T-helper 1 cell treated with Interleukin-12 subunit alpha and Interleukin-12 subunit beta and Interleukin-4 antibody, amounts not matched to agents 30 ng/mL and 1 ng/mL, for 36 hours (primary cell): ENCODE measurements around the gene HIGD1A. TPM values are rescaled to one million over a fixed set of nuclear protein-coding genes. Genes with fewer than 3 reads are reported as not detected.

Source experiments
- intact Hi-C: fragments of 100-400 bp; cut with micrococcal nuclease; formaldehyde crosslinking; loops from one replicate; pipeline ENCODE4 v1.15.1; 2024
- total RNA-seq: library from RNA; stranded (reverse); gene quantifications from 2 replicates; pipeline ENCODE4 v1.2.3, GENCODE V29; 2022

Gene HIGD1A
- total RNA-seq, 1 donor from 2014 or later, result 76.8 TPM

- intact Hi-C loops, result no loop called here
Measured at GRCh38 chr3:42801784-42802183, 2.5 kb downstream of the HIGD1A start.

DNA sequence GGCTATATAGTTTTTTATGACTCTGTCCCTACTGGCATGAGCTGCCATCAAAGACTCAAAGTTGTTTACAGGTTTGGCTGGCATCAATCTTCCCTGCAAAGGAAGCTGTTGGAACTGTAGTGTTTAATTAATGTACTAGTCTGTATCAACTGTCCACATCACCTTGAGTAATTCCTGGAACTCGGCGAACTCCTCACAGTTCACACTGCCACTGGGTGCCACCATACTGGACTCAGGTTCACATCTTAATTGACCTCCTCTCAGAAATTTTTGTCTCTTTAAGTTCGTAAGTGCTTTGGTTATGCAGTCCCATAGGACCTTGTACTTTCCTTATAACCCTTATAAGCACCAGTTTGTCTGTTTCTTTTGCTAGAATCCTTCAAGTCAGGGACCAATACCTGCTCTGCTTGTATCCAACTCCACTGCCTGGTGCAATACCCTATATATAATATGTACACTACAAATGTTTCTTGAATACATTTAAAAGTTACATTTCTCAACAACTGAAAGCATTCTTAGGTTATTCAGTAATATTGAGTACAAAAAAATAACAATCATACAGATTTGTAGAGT lies 3.2 kb downstream of the HIGD1A start:
- intact Hi-C loops, result no loop called here

GRCh38 chr3:42800251-42800650 lies 4.0 kb downstream of the HIGD1A start:
- intact Hi-C loops, result no loop called here

DNA sequence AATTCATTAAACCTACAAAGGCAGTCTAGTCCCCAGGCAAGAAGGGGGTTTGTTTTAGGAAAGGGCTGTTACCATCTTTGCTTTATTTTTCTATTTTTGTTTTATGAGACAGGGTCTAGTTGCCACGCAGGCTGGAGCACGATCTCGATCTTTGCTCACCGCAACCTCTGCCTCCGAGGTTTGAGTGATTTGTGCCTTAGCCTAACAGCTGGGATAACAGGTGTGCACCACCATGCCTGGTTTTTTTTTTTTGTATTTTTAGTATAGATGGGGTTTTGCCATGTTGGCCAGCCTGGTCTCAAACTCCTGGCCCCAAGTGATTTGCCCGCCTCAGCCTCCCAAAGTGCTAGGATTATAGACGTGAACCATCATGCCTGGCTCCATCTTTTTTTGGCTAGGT lies 4.9 kb downstream of the HIGD1A start:
- intact Hi-C loops, result no loop called here

- intact Hi-C loops, result no loop called here
Measured at GRCh38 chr3:42796332-42796885, 7.9 kb downstream of the HIGD1A start.

- intact Hi-C loops, result no loop called here
Measured at GRCh38 chr3:42795621-42796181, 8.6 kb downstream of the HIGD1A start.

DNA sequence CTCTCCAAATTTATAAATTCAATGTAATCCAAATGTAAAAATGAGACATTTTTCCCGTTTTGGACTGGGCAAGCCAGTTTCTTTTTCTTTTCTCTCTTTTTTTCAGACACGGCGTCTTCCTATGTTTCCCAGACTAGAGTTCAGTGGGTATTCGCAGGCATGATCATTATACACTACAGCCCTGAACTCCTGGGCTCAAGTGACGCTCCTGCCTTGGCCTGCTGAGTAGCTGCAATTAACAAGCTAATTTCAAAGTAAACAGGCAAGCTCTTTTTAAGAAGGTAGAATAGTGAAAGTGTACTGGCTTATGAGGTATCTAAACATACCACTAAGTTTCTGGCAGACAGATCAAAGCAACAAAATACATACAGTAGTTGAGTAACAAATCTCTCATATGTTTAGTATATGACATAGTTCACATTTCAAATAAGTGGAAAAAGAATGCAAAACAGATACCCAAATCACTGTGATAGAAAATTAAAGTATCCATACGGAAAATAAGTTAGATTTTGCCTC lies 13.5 kb downstream of the HIGD1A start:
- intact Hi-C loops, result loop anchor here (2.0 kb wide), 1 partner anchor 14 kb away; the partner anchor contains the start of gene HIGD1A

- intact Hi-C loops, result no loop called here
Measured at GRCh38 chr3:42786631-42787030, 17.7 kb downstream of the HIGD1A start.

- intact Hi-C loops, result no loop called here
Measured at GRCh38 chr3:42786212-42786611, 18.1 kb downstream of the HIGD1A start.

DNA sequence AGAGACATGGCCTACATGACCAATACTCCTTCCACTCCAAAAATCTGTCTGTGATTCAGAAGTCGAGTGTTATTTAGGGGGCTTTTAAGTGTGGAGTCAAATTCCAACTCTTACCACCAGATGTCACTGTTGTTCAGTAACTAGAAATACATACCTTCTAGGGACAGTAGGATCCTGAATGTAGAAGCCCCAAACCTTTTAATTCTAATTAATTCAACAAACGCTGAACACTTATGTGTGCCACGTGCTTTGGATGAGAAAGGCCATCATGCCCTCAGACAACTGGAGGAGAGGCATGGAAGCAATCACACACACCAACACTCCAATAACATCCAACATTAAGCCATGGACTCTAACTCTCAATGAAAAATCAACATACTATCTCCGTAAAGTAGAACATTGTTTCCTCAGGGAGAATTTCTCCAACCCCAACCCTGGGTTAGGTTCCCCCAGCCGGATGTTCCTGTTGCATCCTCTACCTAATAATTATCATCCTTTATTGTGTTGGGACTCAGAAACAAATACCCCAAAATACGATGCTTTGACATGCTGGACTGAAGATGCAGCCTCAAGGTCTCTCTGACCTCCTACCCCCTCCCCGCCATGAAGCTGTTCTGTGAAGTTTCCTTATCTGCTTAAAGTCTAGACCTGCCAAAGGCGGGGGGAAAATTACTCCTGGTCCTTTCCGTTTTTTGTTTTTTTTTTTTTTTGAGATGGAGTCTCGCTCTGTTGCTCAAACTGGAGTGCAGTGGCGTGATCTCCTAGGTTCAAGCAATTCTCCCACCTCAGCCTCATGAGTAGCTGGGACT lies 23.2 kb downstream of the HIGD1A start:
- intact Hi-C loops, result loop anchor here (1.0 kb wide), 5 partner anchors 8 to 100 kb away; partner anchors contain the start of genes CCDC13 and HIGD1A

DNA sequence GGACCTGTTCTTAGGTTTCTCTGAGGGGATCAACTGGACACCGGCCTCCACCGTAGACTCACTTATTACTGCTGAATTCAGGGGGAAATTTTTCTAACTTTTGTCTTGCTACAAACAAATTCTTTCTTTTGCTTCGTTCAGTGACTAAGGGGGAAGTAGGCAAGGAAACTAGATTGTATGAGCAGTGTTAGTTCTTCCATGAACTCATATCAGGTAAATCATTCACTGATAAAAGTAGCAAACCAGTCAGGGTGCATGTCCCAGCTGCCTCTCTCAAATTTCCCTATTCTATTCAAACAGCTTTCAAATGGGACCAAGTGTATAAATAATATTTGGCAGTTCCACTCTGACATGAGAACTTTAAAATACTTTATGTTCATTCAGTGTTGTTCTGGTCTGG lies 23.9 kb downstream of the HIGD1A start:
- intact Hi-C loops, result no loop called here

DNA sequence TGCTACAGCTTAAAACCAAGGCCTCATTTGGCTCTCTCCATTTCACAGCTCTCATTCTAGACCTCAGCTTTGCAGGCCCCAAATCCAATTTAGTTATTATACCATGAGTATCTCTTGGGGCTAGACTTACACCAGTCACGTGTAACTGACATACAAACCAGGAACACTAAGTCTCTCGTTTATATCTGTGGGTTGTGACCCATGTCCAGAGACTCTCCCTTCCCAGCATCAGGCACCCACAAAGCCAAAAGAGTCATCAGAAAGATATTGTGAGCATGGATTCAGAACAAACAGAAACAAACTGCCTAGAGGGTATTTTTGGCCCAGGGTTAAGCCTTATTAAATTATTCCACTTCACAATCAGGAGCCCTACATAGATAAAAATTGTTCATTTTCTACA lies 25.6 kb downstream of the HIGD1A start:
- intact Hi-C loops, result no loop called here

DNA sequence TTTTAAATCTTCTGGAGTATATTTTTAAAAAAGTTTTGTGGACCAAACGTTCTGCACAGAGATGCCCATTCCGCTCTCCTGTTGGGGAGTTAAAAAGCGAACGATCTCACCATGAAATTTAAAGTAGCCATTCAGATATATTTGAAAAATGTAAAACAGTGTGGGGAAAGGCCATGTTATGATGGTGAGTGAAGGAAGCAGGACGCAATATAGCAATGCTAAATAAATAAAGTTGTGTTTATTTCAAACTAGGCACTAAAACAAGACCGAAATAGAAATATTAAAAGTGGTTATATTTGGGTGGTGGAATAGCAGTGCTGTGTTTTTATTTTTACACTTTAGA lies 30.9 kb downstream of the HIGD1A start:
- intact Hi-C loops, result loop anchor here (1.0 to 2.0 kb wide), 8 partner anchors 8 to 849 kb away; partner anchors contain the start of genes ANO10, HIGD1A and NKTR

DNA sequence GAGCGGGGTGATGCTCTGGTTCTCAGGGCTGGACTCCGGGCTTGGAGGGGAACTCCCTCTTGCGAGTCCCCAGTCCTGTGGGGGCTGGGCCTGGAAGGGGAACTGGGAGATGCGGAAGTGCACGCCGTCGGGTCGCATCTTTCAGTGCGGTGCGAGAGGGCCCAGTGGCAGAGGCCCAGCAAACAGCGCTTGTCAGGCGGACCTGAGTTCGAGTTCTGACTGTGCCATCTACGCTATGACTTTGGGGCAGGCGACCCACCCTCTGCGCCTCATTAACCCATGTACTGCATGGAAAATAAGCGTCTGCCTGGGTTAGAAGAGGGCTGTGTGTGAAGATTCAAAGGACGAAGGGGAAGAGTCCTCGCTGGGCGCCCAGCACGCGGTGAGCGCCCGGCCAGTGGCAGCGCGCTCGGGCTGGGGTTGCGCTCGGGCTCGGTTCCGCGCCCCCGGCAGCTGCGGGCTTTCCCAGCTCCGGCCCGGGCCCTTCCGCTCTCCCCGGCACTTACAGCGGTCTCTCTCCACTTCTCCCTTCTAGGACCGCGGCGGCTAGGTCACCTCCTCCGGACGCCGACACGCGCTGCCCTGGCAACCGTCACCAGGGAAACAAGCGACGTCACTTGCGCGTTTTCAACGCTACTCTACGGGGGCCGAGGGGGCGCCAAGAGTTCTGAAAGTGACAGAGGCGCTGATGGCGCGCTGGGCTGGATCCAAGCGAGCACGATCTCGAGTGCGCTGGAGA lies 31.5 kb downstream of the HIGD1A start, which contains the start of gene CCDC13:
CCDC13 (minus strand) TSS at position 584 of the 739 bp plus-strand sequence. CDS start 14,908 bp downstream, outside the sequence.
- intact Hi-C loops, result loop anchor here (1.0 to 2.0 kb wide), 8 partner anchors 8 to 850 kb away; partner anchors contain the start of genes ANO10, HIGD1A and NKTR

GRCh38 chr3:42771271-42771670 lies 33.0 kb downstream of the HIGD1A start:
- intact Hi-C loops, result no loop called here

GRCh38 chr3:42769477-42770131 lies 34.7 kb downstream of the HIGD1A start:
- intact Hi-C loops, result no loop called here

DNA sequence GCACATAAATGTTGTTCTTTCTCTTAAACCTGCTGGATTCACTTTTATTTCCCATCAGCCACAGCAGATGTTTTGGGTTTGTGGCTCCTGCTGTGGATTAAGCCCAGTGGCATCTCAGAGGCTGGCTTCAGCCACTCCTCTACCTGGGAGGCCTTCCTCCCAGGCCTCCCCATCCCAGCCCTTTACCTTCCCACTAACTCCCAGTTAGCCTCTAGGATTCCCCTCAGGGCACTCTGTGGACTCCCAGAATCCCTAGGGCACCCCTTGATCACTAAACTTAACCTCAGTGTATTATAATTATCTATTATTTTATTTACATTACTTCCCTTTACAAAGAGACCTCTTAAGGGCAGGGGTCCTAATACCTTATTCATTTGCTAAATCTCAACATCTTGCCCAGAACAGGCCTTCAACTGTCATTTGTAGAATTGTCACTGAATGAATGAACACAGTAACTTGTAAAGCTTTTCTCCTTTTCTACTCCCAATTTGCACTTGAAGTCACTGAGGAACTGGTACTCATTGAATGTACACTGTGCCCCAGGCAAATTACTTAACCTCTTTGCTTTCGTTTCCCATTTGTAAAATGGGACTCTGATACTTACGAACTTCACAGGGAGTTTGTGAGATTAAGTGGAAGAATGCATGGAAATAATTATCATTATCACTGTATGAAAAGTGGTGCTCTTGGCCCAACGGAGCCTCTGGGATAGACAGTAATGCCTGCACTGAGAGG lies 39.6 kb downstream of the HIGD1A start:
- intact Hi-C loops, result no loop called here

DNA sequence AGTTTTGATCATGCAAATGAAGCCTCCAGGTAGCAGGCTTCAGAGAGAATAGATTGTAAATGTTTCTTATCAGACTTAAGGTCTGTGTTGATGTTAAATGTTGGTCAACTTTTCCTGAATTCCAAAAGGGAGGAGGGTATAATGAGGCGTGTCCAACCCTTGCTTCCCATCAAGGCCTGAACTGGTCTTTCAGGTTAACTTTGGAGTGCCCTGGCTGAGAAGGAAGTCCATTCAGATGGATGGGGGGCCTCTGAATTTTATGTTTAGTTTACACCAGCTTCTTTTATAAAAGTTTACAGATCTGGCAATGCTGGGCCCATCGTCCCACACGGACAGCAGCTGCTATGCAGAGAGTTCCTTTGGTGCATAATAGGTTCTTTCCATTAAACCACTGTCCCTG lies 40.2 kb downstream of the HIGD1A start:
- intact Hi-C loops, result no loop called here

GRCh38 chr3:42763021-42763420 lies 41.3 kb downstream of the HIGD1A start:
- intact Hi-C loops, result no loop called here
